ENCODE results near the gene KCNJ2.

DNA sequence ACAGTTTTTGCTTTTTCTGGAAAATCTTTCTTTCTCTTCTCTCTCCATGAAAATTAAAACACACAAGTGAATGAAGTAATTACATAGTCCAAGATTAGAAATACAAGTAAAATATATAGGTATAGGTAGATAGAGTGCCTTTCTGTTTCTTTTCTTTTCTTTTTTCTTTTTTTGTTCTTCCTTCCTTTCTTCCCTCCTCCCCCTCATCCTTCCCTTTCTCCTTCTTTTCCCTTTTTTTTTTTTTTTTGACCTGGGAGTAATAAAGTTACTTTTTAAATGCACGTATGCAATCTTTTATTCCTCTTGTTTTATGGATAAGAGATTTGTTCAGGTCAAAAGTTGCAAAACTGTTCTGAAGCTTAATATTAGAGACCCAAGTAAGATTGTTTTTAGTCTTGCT is 34.6 kb upstream of the KCNJ2 start:
- TF ChIP-seq EP300 (IDR thresholded peaks at IDR 0.05), result no peak
- TF ChIP-seq, protein P1, sequence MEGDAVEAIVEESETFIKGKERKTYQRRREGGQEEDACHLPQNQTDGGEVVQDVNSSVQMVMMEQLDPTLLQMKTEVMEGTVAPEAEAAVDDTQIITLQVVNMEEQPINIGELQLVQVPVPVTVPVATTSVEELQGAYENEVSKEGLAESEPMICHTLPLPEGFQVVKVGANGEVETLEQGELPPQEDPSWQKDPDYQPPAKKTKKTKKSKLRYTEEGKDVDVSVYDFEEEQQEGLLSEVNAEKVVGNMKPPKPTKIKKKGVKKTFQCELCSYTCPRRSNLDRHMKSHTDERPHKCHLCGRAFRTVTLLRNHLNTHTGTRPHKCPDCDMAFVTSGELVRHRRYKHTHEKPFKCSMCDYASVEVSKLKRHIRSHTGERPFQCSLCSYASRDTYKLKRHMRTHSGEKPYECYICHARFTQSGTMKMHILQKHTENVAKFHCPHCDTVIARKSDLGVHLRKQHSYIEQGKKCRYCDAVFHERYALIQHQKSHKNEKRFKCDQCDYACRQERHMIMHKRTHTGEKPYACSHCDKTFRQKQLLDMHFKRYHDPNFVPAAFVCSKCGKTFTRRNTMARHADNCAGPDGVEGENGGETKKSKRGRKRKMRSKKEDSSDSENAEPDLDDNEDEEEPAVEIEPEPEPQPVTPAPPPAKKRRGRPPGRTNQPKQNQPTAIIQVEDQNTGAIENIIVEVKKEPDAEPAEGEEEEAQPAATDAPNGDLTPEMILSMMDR (IDR thresholded peaks at IDR 0.05), result no peak
